PC-3 (cell line): ENCODE data around the gene LTA4H.

ENCODE experiments used
- EZH2 ChIP-seq: fragments of 300-600 bp; sonication (generic); IDR thresholded peaks from one replicate; pipeline ENCODE4 v1.6.1; 2017; ENCODE audit warnings: antibody characterized with exemption, mild to moderate bottlenecking, low read length; ENCODE audit not compliant: unreplicated experiment
- TF ChIP-seq, protein P1 (sequence below): fragments of 300-600 bp; sonication (generic); conservative IDR thresholded peaks from 2 replicates; pipeline ENCODE4 v1.5.1; 2017; ENCODE audit warnings: antibody characterized with exemption, low read depth, mild to moderate bottlenecking, low read length

DNA sequence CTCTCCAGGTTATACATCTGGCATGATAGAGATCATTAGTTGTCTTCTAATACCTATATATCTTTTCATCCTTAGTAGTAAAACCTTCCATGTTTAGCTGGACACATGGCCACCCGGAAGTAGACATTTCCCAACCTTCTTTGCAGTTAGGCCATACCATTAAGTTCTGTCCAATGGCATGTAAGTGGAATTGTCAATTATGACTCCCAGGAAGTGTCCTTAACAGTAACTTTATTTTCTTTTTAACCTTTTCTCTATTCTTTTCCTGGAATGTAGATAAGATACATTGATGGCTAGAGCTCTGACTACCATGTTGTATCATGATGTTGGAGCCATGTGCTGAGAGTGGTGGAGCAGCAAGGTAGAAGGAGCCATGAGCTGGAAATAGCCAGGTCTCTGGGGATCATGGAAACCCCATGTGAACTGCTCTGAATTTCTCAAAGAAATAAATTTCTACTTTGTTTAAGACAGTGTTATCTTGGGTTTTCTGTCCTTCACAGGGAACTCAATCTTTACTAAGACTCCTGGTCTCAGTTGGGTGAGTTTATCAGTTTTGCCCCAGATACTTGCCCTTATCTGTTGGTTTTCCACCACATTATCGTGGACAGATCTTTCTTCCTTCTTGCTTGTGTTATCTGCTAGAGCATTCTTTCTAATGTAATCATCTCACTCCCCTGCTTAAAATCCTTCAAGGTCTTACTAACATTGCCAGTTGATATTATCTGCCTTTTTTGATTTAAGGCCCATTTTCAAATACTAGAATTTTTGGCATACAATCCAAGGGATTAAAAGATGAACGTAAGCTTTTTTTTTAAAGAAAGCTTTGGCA, 5.1 kb upstream of the LTA4H start:
- TF ChIP-seq, protein P1, sequence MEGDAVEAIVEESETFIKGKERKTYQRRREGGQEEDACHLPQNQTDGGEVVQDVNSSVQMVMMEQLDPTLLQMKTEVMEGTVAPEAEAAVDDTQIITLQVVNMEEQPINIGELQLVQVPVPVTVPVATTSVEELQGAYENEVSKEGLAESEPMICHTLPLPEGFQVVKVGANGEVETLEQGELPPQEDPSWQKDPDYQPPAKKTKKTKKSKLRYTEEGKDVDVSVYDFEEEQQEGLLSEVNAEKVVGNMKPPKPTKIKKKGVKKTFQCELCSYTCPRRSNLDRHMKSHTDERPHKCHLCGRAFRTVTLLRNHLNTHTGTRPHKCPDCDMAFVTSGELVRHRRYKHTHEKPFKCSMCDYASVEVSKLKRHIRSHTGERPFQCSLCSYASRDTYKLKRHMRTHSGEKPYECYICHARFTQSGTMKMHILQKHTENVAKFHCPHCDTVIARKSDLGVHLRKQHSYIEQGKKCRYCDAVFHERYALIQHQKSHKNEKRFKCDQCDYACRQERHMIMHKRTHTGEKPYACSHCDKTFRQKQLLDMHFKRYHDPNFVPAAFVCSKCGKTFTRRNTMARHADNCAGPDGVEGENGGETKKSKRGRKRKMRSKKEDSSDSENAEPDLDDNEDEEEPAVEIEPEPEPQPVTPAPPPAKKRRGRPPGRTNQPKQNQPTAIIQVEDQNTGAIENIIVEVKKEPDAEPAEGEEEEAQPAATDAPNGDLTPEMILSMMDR: no peak
- no peak for TF ChIP-seq EZH2
